Neural cell (in vitro differentiated cells): Measurements from ENCODE around the gene B4GALT1. TPM values are rescaled to one million over a fixed set of nuclear protein-coding genes. Genes with fewer than 3 reads are reported as not detected.

Experiments
- H2AFZ ChIP-seq: fragments of 200-600, 300-800 bp; sonication (generic), shearing (Covaris generic); 2 replicates; pipeline ENCODE4 v1.6.0; 2014; ENCODE audit warnings: low read depth, mild to moderate bottlenecking, antibody characterized with exemption, low read length, moderate library complexity
- H3F3A ChIP-seq: fragments of 200-600 bp; shearing (Covaris generic); 2 replicates; pipeline ENCODE4 v1.6.1; 2016; ENCODE audit warnings: mild to moderate bottlenecking, moderate library complexity, mixed read lengths, antibody characterized with exemption, low read length; ENCODE audit not compliant: insufficient read depth, poor library complexity, severe bottlenecking
- H3K27ac ChIP-seq: fragments of 200-600, 300-800 bp; sonication (generic), shearing (Covaris generic); 2 replicates; pipeline ENCODE4 v1.5.1; 2014; ENCODE audit warnings: mild to moderate bottlenecking, low read length, moderate library complexity
- H3K27me3 ChIP-seq: fragments of 300-800, 200-600 bp; sonication (generic), shearing (Covaris generic); 2 replicates; pipeline ENCODE4 v1.6.0; 2014; ENCODE audit warnings: mild to moderate bottlenecking, low read depth, low read length, moderate library complexity; ENCODE audit not compliant: insufficient read depth
- H3K36me3 ChIP-seq: fragments of 300-800, 200-600 bp; sonication (generic), shearing (Covaris generic); 2 replicates; pipeline ENCODE4 v1.5.1; 2014; ENCODE audit warnings: mild to moderate bottlenecking, antibody characterized with exemption, low read length, moderate library complexity; ENCODE audit not compliant: insufficient read depth
- H3K4me2 ChIP-seq: fragments of 300-800, 200-600 bp; sonication (generic), shearing (Covaris generic); 2 replicates; pipeline ENCODE4 v1.6.0; 2014; ENCODE audit warnings: mild to moderate bottlenecking, low read length
- H3K4me3 ChIP-seq: fragments of 300-800, 200-600 bp; sonication (generic), shearing (Covaris generic); 2 replicates; pipeline ENCODE4 v1.5.1; 2014; ENCODE audit warnings: mild to moderate bottlenecking, low read length, moderate library complexity
- H3K79me2 ChIP-seq: fragments of 200-600 bp; shearing (Covaris generic); replicated peaks from 2 replicates; pipeline ENCODE4 v1.6.0; 2014; ENCODE audit warnings: mild to moderate bottlenecking, low read length, moderate library complexity; ENCODE audit not compliant: insufficient read depth
- H3K9ac ChIP-seq: fragments of 300-800, 200-600 bp; sonication (generic), shearing (Covaris generic); 2 replicates; pipeline ENCODE4 v1.6.1; 2016; ENCODE audit warnings: mild to moderate bottlenecking, low read length, mixed read lengths
- H3K9me2 ChIP-seq: fragments of 200-600 bp; shearing (Covaris generic); 2 replicates; pipeline ENCODE4 v1.6.1; 2016; ENCODE audit warnings: mild to moderate bottlenecking, low read length, mixed read lengths; ENCODE audit not compliant: insufficient read depth
- H3K9me3 ChIP-seq: fragments of 200-600, 300-800 bp; sonication (generic), shearing (Covaris generic); 2 replicates; pipeline ENCODE4 v1.6.1; 2016; ENCODE audit warnings: mild to moderate bottlenecking, mixed run types, low read length, moderate library complexity, mixed read lengths
- H4K20me1 ChIP-seq: fragments of 200-600 bp; shearing (Covaris generic); 2 replicates; pipeline ENCODE4 v1.6.1; 2016; ENCODE audit warnings: mild to moderate bottlenecking, mixed run types; ENCODE audit not compliant: insufficient read depth
- CTCF ChIP-seq: fragments of 450-650 bp; IDR thresholded peaks from 2 replicates; pipeline ENCODE4 v1.5.1; 2014; ENCODE audit warnings: antibody characterized with exemption, mild to moderate bottlenecking, moderate library complexity; ENCODE audit not compliant: poor library complexity, severe bottlenecking
- EP300 ChIP-seq: fragments of 450-650 bp; conservative IDR thresholded peaks from 2 replicates; pipeline ENCODE4 v1.6.1; 2014; ENCODE audit warnings: antibody characterized with exemption, mild to moderate bottlenecking, moderate library complexity; ENCODE audit not compliant: poor library complexity, severe bottlenecking
- EZH2 ChIP-seq: fragments of 200-600, 300-800 bp; shearing (Covaris generic), sonication (generic); IDR thresholded peaks from 2 replicates; pipeline ENCODE4 v1.6.1; 2014; ENCODE audit warnings: antibody characterized with exemption, low read length, borderline replicate concordance, mild to moderate bottlenecking; ENCODE audit not compliant: insufficient read depth, poor library complexity, severe bottlenecking
- MXI1 ChIP-seq: fragments of 450-650 bp; conservative IDR thresholded peaks from 2 replicates; pipeline ENCODE4 v1.6.1; 2014; ENCODE audit warnings: antibody characterized with exemption, mild to moderate bottlenecking; ENCODE audit not compliant: poor library complexity, severe bottlenecking
- POLR2AphosphoS5 ChIP-seq: IDR thresholded peaks from 2 replicates; pipeline ENCODE4 v1.6.1; 2012
- RAD21 ChIP-seq: fragments of 450-650 bp; conservative IDR thresholded peaks from 2 replicates; pipeline ENCODE4 v1.6.1; 2014; ENCODE audit warnings: antibody characterized with exemption, mild to moderate bottlenecking, moderate library complexity
- REST ChIP-seq: IDR thresholded peaks from 2 replicates; pipeline ENCODE4 v1.6.1; 2012; ENCODE audit warnings: borderline replicate concordance
- SMC3 ChIP-seq: fragments of 450-650 bp; conservative IDR thresholded peaks from 2 replicates; pipeline ENCODE4 v1.6.1; 2014; ENCODE audit warnings: antibody characterized with exemption, mild to moderate bottlenecking, moderate library complexity; ENCODE audit not compliant: poor library complexity
- TAF1 ChIP-seq: IDR thresholded peaks from 2 replicates; pipeline ENCODE4 v1.6.1; 2012; ENCODE audit warnings: low read depth
- polyA plus RNA-seq: library from polyadenylated mRNA; depleted of rRNA; stranded (reverse); fragments of >200 nt; gene quantifications from 2 replicates; pipeline ENCODE4 v1.2.3, GENCODE V29; 2014

B4GALT1 gene
- polyA plus RNA-seq, 1 donor from 2014 or later, result 0.41 TPM

- H3K4me2 ChIP-seq, result no peak overlapping the region
- H3K36me3 ChIP-seq, result no peaks in the 10 kb centered on the region
- no peak overlapping the region for H3K4me3 ChIP-seq
Observed at GRCh38 chr9:33117796-33118195, 49.3 kb downstream of the B4GALT1 start.

GRCh38 chr9:33117306-33117705 lies 49.8 kb downstream of the B4GALT1 start:
- Histone ChIP-seq H3K27ac (no peak overlapping the region), H3K27me3 (no peaks in the 10 kb centered on the region), H3K36me3 (no peaks in the 10 kb centered on the region), H3K79me2 (no peaks in the 10 kb centered on the region), H3K9me3 (no peaks in the 10 kb centered on the region), H3K9ac (no peak overlapping the region), H3K4me2 (no peak overlapping the region), H2AFZ (no peak overlapping the region), H3K4me3 (no peak overlapping the region), H3K9me2 (no peaks in the 10 kb centered on the region), H3F3A (no peaks in the 10 kb centered on the region), H4K20me1 (no peaks in the 10 kb centered on the region)
- no peak for TF ChIP-seq SMC3
- TF ChIP-seq CTCF, result no peak
- no peak for TF ChIP-seq RAD21
- no peak for TF ChIP-seq EZH2
- TF ChIP-seq MXI1, result no peak
- TF ChIP-seq TAF1, result no peak
- TF ChIP-seq POLR2AphosphoS5, result no peak
- no peak for TF ChIP-seq EP300

More at GRCh38 chr9:33117796-33118195, 49.3 kb downstream of the B4GALT1 start:
- TF ChIP-seq EZH2, result no peak
- no peak for TF ChIP-seq EP300
- no peak for TF ChIP-seq CTCF
- no peak for TF ChIP-seq MXI1
- no peak for TF ChIP-seq REST
- Histone ChIP-seq H3K9me2 (no peaks in the 10 kb centered on the region), H3K27me3 (no peaks in the 10 kb centered on the region), H3F3A (no peaks in the 10 kb centered on the region), H3K79me2 (no peaks in the 10 kb centered on the region), H3K27ac (no peak overlapping the region), H2AFZ (no peak overlapping the region), H3K9ac (no peak overlapping the region), H4K20me1 (no peaks in the 10 kb centered on the region), H3K9me3 (no peaks in the 10 kb centered on the region)
